Bronchial epithelial cell (primary cell): Measurements from ENCODE around the gene GRXCR2. TPM values are rescaled to one million over a fixed set of nuclear protein-coding genes. Genes with fewer than 3 reads are reported as not detected.
"Not testable (repeated sequence)": the region's sequence is repeated elsewhere in the genome, so short reads cannot be mapped to it uniquely, and the experiment has no call there.

Experiments
- DNase-seq: peaks from one replicate; pipeline ENCODE4 v3.0.0-alpha.2; 2010; ENCODE audit warnings: low read depth
- FAIRE-seq: peaks from 2 replicates; lab custom pipeline; 2011; peaks lifted over from hg19 to GRCh38; lab: Jason Lieb, UNC
- H3K27me3 ChIP-seq: 2 replicates; pipeline ENCODE4 v1.5.1; 2011; ENCODE audit warnings: low read length; ENCODE audit not compliant: control insufficient read depth, insufficient read depth
- H3K36me3 ChIP-seq: 2 replicates; pipeline ENCODE4 v1.5.1; 2011; ENCODE audit warnings: low read length; ENCODE audit not compliant: control insufficient read depth, insufficient read depth
- H3K4me3 ChIP-seq: 2 replicates; pipeline ENCODE4 v1.5.1; 2011; ENCODE audit warnings: mild to moderate bottlenecking, low read depth, low read length, control low read depth
- CTCF ChIP-seq: IDR thresholded peaks from 2 replicates; pipeline ENCODE4 v1.5.1; 2011; ENCODE audit warnings: mild to moderate bottlenecking, moderate library complexity, low read length, control low read depth, inconsistent platforms; ENCODE audit not compliant: insufficient read depth, severe bottlenecking
- total RNA-seq: library from RNA; depleted of rRNA; stranded (reverse); fragments of >200 nt; gene quantifications from 2 replicates; pipeline ENCODE4 v1.2.1, GENCODE V29; 2014

GRXCR2 gene
- total RNA-seq, 1 donor from 2014 or later = not detected

- DNase-seq = no peak
- no peak for FAIRE-seq
- TF ChIP-seq CTCF = no peak
Observed at GRCh38 chr5:145872486-145872885, 328 bp downstream of the GRXCR2 start.

GRCh38 chr5:145869753-145870152, 3.1 kb downstream of the GRXCR2 start:
- DNase-seq (no peak), FAIRE-seq (no peak)
- H3K27me3 ChIP-seq = no peaks in the 10 kb centered on the region
- H3K36me3 ChIP-seq = no peaks in the 10 kb centered on the region
- H3K4me3 ChIP-seq = no peak overlapping the region
- no peak for TF ChIP-seq CTCF

More at GRCh38 chr5:145872486-145872885, 328 bp downstream of the GRXCR2 start:
- no peaks in the 10 kb centered on the region for H3K36me3 ChIP-seq
- no peaks in the 10 kb centered on the region for H3K27me3 ChIP-seq
- no peak overlapping the region for H3K4me3 ChIP-seq

- H3K36me3 ChIP-seq = no peaks in the 10 kb centered on the region
- DNase-seq = no peak
- H3K4me3 ChIP-seq = no peak overlapping the region
- TF ChIP-seq CTCF = no peak
- FAIRE-seq = no peak
- no peaks in the 10 kb centered on the region for H3K27me3 ChIP-seq
Observed at GRCh38 chr5:145867806-145868205, 5.0 kb downstream of the GRXCR2 start.

GRCh38 chr5:145864432-145864831, 8.4 kb downstream of the GRXCR2 start:
- H3K4me3 ChIP-seq, H3K27me3 ChIP-seq, H3K36me3 ChIP-seq, DNase-seq, FAIRE-seq: not testable (repeated sequence)

GRCh38 chr5:145863003-145863402, 9.8 kb downstream of the GRXCR2 start:
- Histone ChIP-seq H3K27me3 (no peaks in the 10 kb centered on the region), H3K4me3 (no peak overlapping the region), H3K36me3 (no peaks in the 10 kb centered on the region)
- FAIRE-seq (no peak), DNase-seq (no peak)
- no peak for TF ChIP-seq CTCF

- no peak for TF ChIP-seq CTCF
- DNase-seq (no peak), FAIRE-seq (peak; percentile 36)
- Histone ChIP-seq H3K36me3 (no peaks in the 10 kb centered on the region), H3K27me3 (no peaks in the 10 kb centered on the region), H3K4me3 (no peak overlapping the region)
Observed at GRCh38 chr5:145859897-145860296, 12.9 kb downstream of the GRXCR2 start.
